ENCODE results near the gene RHOU.

Gene RHOU

GRCh38 chr1:228739826-228740225, 4.5 kb downstream of the RHOU start:
- no peak for DNase-seq

- DNase-seq, result no peak
These were observed 5.5 kb downstream of the RHOU start for GRCh38 chr1:228740543-228741317.

GRCh38 chr1:228742281-228742860, 7.1 kb downstream of the RHOU start:
- peak; percentile 53 to 73 for DNase-seq

GRCh38 chr1:228743405-228743804, 8.1 kb downstream of the RHOU start:
- DNase-seq, result no peak

- DNase-seq, result no peak
These were observed 9.1 kb downstream of the RHOU start for GRCh38 chr1:228744356-228744755.

- no peak for DNase-seq
These were observed 9.6 kb downstream of the RHOU start for GRCh38 chr1:228744918-228745317.

GRCh38 chr1:228745497-228745896, 10.2 kb downstream of the RHOU start:
- DNase-seq, result no peak

- no peak for DNase-seq
These were observed 12.1 kb downstream of the RHOU start for GRCh38 chr1:228747301-228747935.

GRCh38 chr1:228748029-228748428, 12.8 kb downstream of the RHOU start:
- DNase-seq, result no peak

- DNase-seq, result no peak
These were observed 13.2 kb downstream of the RHOU start for GRCh38 chr1:228748431-228748830.

- no peak for DNase-seq
These were observed 14.5 kb downstream of the RHOU start for GRCh38 chr1:228749765-228750164.

GRCh38 chr1:228750915-228751314, 15.6 kb downstream of the RHOU start:
- DNase-seq, result no peak

GRCh38 chr1:228751360-228752098, 16.2 kb downstream of the RHOU start:
- DNase-seq, result peak in 1 of 2 donors; percentile 45

- DNase-seq, result no peak
These were observed 17.0 kb downstream of the RHOU start for GRCh38 chr1:228752258-228752657.

GRCh38 chr1:228752675-228753265, 17.5 kb downstream of the RHOU start:
- DNase-seq, result peak in 1 of 2 donors; percentile 30

- DNase-seq, result peak; percentile 39 to 44
These were observed 18.0 kb downstream of the RHOU start for GRCh38 chr1:228753287-228753686.

- no peak for DNase-seq
These were observed 18.6 kb downstream of the RHOU start for GRCh38 chr1:228753786-228754360.

GRCh38 chr1:228754646-228755268, 19.5 kb downstream of the RHOU start:
- no peak for DNase-seq

- DNase-seq, result no peak
These were observed 20.5 kb downstream of the RHOU start for GRCh38 chr1:228755800-228756199.

GRCh38 chr1:228756457-228756856, 21.2 kb downstream of the RHOU start:
- DNase-seq, result no peak

- DNase-seq, result no peak
These were observed 23.2 kb downstream of the RHOU start for GRCh38 chr1:228758447-228758846.

- no peak for DNase-seq
These were observed 25.7 kb downstream of the RHOU start for GRCh38 chr1:228760979-228761378.
